A549 (cell line): ENCODE results near the gene EPS8L3. TPM values are rescaled to one million over a fixed set of nuclear protein-coding genes. Genes with fewer than 3 reads are reported as not detected.
A peak's percentile ranks its signal among the peaks of the same experiment; 100 is the strongest.

Source experiments
- ATAC-seq, 2 experiments: fragments of 200-7000 bp in 1 of 2; fragments of >200 bp in 1 of 2; cut with Nextera tagmentation in 1 of 2; cut with Tn5 transposase in 1 of 2; 3 replicates each; pipeline versions ENCODE4 v1.8.0 to v1.9.1; 2018 to 2020; ENCODE audit warnings: mild to moderate bottlenecking in 1 of 2, moderate library complexity in 1 of 2
- CTCF ChIA-PET: fragments of 300-600 bp; sonication (Branson Sonifier 250); formaldehyde crosslinking; extraction: SDS; loops from one replicate; lab custom pipeline; 2021; ENCODE audit warnings: antibody characterized with exemption, inconsistent platforms; lab: Yijun Ruan, JAX
- POLR2A ChIA-PET: fragments of 350-600 bp; formaldehyde crosslinking; extraction: SDS; loops from one replicate; lab custom pipeline; 2021; ENCODE audit warnings: antibody characterized with exemption, inconsistent platforms; lab: Yijun Ruan, JAX
- DNase-seq, 2 experiments: peaks; one replicate each; pipeline versions ENCODE4 v3.0.0 to v3.0.0-alpha.2; 2011 to 2016; ENCODE audit warnings: low read depth in 1 of 2, low spot score in 1 of 2
- FAIRE-seq: peaks from 2 replicates; lab custom pipeline; 2011; peaks lifted over from hg19 to GRCh38; lab: Jason Lieb, UNC
- H3K27ac ChIP-seq, 2 experiments: fragments of >200 bp; sonication (Bioruptor Twin); formaldehyde crosslinking; 3 replicates each; pipeline ENCODE4 v1.5.1; 2016 to 2017
- H3K4me1 ChIP-seq: fragments of >200 bp; sonication (Bioruptor Twin); formaldehyde crosslinking; 3 replicates; pipeline ENCODE4 v1.6.1; 2016
- H3K4me2 ChIP-seq: fragments of >200 bp; sonication (Bioruptor Twin); formaldehyde crosslinking; 3 replicates; pipeline ENCODE4 v1.6.1; 2016
- H3K4me3 ChIP-seq: fragments of >200 bp; sonication (Bioruptor Twin); formaldehyde crosslinking; 3 replicates; pipeline ENCODE4 v1.5.1; 2016
- H3K9me3 ChIP-seq: fragments of >200 bp; sonication (Bioruptor Twin); formaldehyde crosslinking; 3 replicates; pipeline ENCODE4 v1.6.1; 2016
- CBX2 ChIP-seq: fragments of 200-600 bp; sonication (generic); IDR thresholded peaks from 2 replicates; pipeline ENCODE4 v1.6.1; 2016; ENCODE audit warnings: low read depth, mild to moderate bottlenecking, borderline replicate concordance
- CBX8 ChIP-seq: fragments of 200-600 bp; sonication (generic); IDR thresholded peaks from 2 replicates; pipeline ENCODE4 v1.6.1; 2016
- CEBPB ChIP-seq, 2 experiments: fragments of >200 bp in 1 of 2; sonication (Bioruptor Twin) in 1 of 2; formaldehyde crosslinking in 1 of 2; IDR thresholded peaks; 2 replicates each; pipeline ENCODE4 v1.6.1; 2012 to 2016
- E2F6 ChIP-seq: IDR thresholded peaks from 2 replicates; pipeline ENCODE4 v1.6.1; 2012; ENCODE audit warnings: low read depth, borderline replicate concordance
- EP300 ChIP-seq, 2 experiments: fragments of >200 bp; sonication (Bioruptor Twin); formaldehyde crosslinking; IDR thresholded peaks; 2 replicates in 1 of 2; 3 replicates in 1 of 2; pipeline ENCODE4 v1.6.1; 2016 to 2017
- FOSB ChIP-seq: fragments of 250-450 bp; sonication (Bioruptor Pico); IDR thresholded peaks from 2 replicates; pipeline ENCODE4 v1.5.0; 2020; ENCODE audit warnings: mild to moderate bottlenecking, moderate library complexity
- FOXS1 ChIP-seq: fragments of 250-450 bp; sonication (Bioruptor Pico); IDR thresholded peaks from 2 replicates; pipeline ENCODE4 v1.5.0; 2020; ENCODE audit warnings: mild to moderate bottlenecking, moderate library complexity
- HDAC2 ChIP-seq: fragments of 200-600 bp; sonication (generic); IDR thresholded peaks from 2 replicates; pipeline ENCODE4 v1.6.1; 2016
- HES2 ChIP-seq: fragments of >200 bp; sonication (Bioruptor Twin); formaldehyde crosslinking; IDR thresholded peaks from 2 replicates; pipeline ENCODE4 v1.6.1; 2016
- HEYL ChIP-seq: fragments of 250-450 bp; sonication (Bioruptor Pico); IDR thresholded peaks from 2 replicates; pipeline ENCODE4 v1.8.0; 2021; ENCODE audit warnings: mild to moderate bottlenecking, moderate library complexity
- HOXB13 ChIP-seq: fragments of 250-450 bp; sonication (Bioruptor Pico); IDR thresholded peaks from 2 replicates; pipeline ENCODE4 v1.5.0; 2020; ENCODE audit warnings: low read depth, mild to moderate bottlenecking, moderate library complexity
- HOXB5 ChIP-seq: fragments of 250-450 bp; sonication (Bioruptor Pico); IDR thresholded peaks from 2 replicates; pipeline ENCODE4 v1.5.0; 2020; ENCODE audit warnings: mild to moderate bottlenecking, moderate library complexity
- JUN ChIP-seq, 2 experiments: fragments of >200 bp; sonication (Bioruptor Twin); formaldehyde crosslinking; IDR thresholded peaks; 2 replicates in 1 of 2; 3 replicates in 1 of 2; pipeline ENCODE4 v1.6.1; 2016 to 2017
- JUNB ChIP-seq: fragments of >200 bp; sonication (Bioruptor Twin); formaldehyde crosslinking; IDR thresholded peaks from 2 replicates; pipeline ENCODE4 v1.6.1; 2016
- MAFK ChIP-seq: fragments of 450-650 bp; IDR thresholded peaks from 2 replicates; pipeline ENCODE4 v1.6.1; 2014; ENCODE audit not compliant: partially characterized antibody
- MYC ChIP-seq: IDR thresholded peaks from 2 replicates; pipeline ENCODE4 v1.6.1; 2012; ENCODE audit warnings: mild to moderate bottlenecking, inconsistent platforms, low read length, improper control_type of control experiment, borderline replicate concordance
- NFE2L2 ChIP-seq: fragments of 150-350 bp; conservative IDR thresholded peaks from 2 replicates; pipeline ENCODE4 v1.6.1; 2014; ENCODE audit warnings: low read length
- NR3C1 ChIP-seq: fragments of >200 bp; sonication (Bioruptor Twin); formaldehyde crosslinking; IDR thresholded peaks from 3 replicates; pipeline ENCODE4 v1.6.1; 2017
- PHF8 ChIP-seq: fragments of 200-600 bp; sonication (generic); IDR thresholded peaks from 2 replicates; pipeline ENCODE4 v1.6.1; 2016; ENCODE audit warnings: low read depth, mild to moderate bottlenecking, antibody characterized with exemption, moderate library complexity, borderline replicate concordance
- POLR2A ChIP-seq: IDR thresholded peaks from 2 replicates; pipeline ENCODE4 v1.6.1; 2012; ENCODE audit warnings: mild to moderate bottlenecking, low read length
- RAD21 ChIP-seq, 2 experiments: fragments of >200 bp in 1 of 2; sonication (Bioruptor Twin) in 1 of 2; formaldehyde crosslinking in 1 of 2; IDR thresholded peaks in 1 of 2; conservative IDR thresholded peaks in 1 of 2; 2 replicates in 1 of 2; 3 replicates in 1 of 2; pipeline ENCODE4 v1.6.1; 2012 to 2018; ENCODE audit warnings: inconsistent platforms in 1 of 2
- RARB ChIP-seq: fragments of 250-450 bp; sonication (Bioruptor Pico); IDR thresholded peaks from 2 replicates; pipeline ENCODE4 v1.8.0; 2021; ENCODE audit warnings: mild to moderate bottlenecking, moderate library complexity
- RCOR1 ChIP-seq: fragments of 150-350 bp; IDR thresholded peaks from 2 replicates; pipeline ENCODE4 v1.6.1; 2014; ENCODE audit warnings: antibody characterized with exemption, low read length, low read depth
- RFX5 ChIP-seq: fragments of 450-650 bp; IDR thresholded peaks from 2 replicates; pipeline ENCODE4 v1.7.1; 2014; ENCODE audit warnings: antibody characterized with exemption, mild to moderate bottlenecking, moderate library complexity
- TP53 ChIP-seq: fragments of 250-450 bp; sonication (Bioruptor Pico); IDR thresholded peaks from 2 replicates; pipeline ENCODE4 v1.5.0; 2021; ENCODE audit warnings: mild to moderate bottlenecking, moderate library complexity
- USF2 ChIP-seq: fragments of 450-650 bp; IDR thresholded peaks from 2 replicates; pipeline ENCODE4 v1.6.1; 2014; ENCODE audit warnings: antibody characterized with exemption
- ZNF302 ChIP-seq: fragments of 250-450 bp; sonication (Bioruptor Pico); IDR thresholded peaks from 2 replicates; pipeline ENCODE4 v1.9.0; 2021; ENCODE audit warnings: inconsistent platforms, mild to moderate bottlenecking, moderate library complexity
- ZSCAN20 ChIP-seq: fragments of 250-450 bp; sonication (Bioruptor Pico); IDR thresholded peaks from 2 replicates; pipeline ENCODE4 v1.8.0; 2022; ENCODE audit warnings: mild to moderate bottlenecking, moderate library complexity
- WGBS: methylation state at CpG from one replicate; pipeline ENCODE4 v1.1.6; 2017; ENCODE audit errors: missing lambda C conversion rate; 5-methylcytosine and 5-hydroxymethylcytosine counted together
- polyA plus RNA-seq, 4 experiments: library from polyadenylated mRNA; depleted of rRNA in 3 of 4; stranded (reverse); fragments of >200 nt; fragmentation: RNase III in 1 of 4; extraction: RNeasy Plus Mini Kit Qiagen cat#74134 plus additional on column Dnase treatment in 1 of 4; gene quantifications; 2 replicates in 3 of 4; 3 replicates in 1 of 4; pipeline ENCODE4 v1.2.3, GENCODE V29; 2011 to 2017
- TF ChIP-seq, protein P1 (sequence below): fragments of 250-450 bp; sonication (Bioruptor Pico); IDR thresholded peaks from 2 replicates; pipeline ENCODE4 v1.5.0; 2021; ENCODE audit warnings: mild to moderate bottlenecking, moderate library complexity, borderline replicate concordance

Gene EPS8L3
- polyA plus RNA-seq, 2 of the 4 experiments (the other 2 are of a cell fraction), result 3.3 to 5.1 TPM

GRCh38 chr1:109802901-109803561 is 39.3 kb upstream of the EPS8L3 start:
- WGBS, result 88% methylated on average over 5 of the region's 5 CpGs
- CTCF ChIA-PET, result interaction anchor here (0.7 to 2.0 kb wide), 2 partner anchors 11 to 178 kb away, joined by 3 to 6 read pairs; no protein-coding TSS in a partner anchor
- Histone ChIP-seq H3K4me3 (no peak overlapping the region), H3K4me2 (no peak overlapping the region), H3K9me3 (no peaks in the 10 kb centered on the region), H3K4me1 (peaks cover 8% of the 10 kb centered on the region), H3K27ac (peak overlapping the region in 1 of 2 experiments; percentile 43; a peak in 3 of 6 replicates)
- no peak for FAIRE-seq
- DNase-seq, result no peak
- ATAC-seq, result peak in 1 of 2 experiments; percentile 42; a peak in 3 of 6 replicates
- TF ChIP-seq CBX8, result no peak
- TF ChIP-seq E2F6, result no peak
- no peak for TF ChIP-seq JUNB
- TF ChIP-seq NFE2L2, result no peak
- no peak for TF ChIP-seq RAD21 (conservative IDR thresholded peaks at IDR 0.05 in 1 of 2, IDR thresholded peaks at IDR 0.05 in 1 of 2)
- no peak for TF ChIP-seq FOSB (CRISPR knock-in tag)
- no peak for TF ChIP-seq USF2
- no peak for TF ChIP-seq MAFK
- no peak for TF ChIP-seq HDAC2
- no peak for TF ChIP-seq HOXB5 (CRISPR knock-in tag)
- no peak for TF ChIP-seq ZNF302 (CRISPR knock-in tag)
- no peak for TF ChIP-seq TP53 (CRISPR knock-in tag)
- no peak for TF ChIP-seq MYC
- POLR2A ChIA-PET, result no interaction called here

- Histone ChIP-seq H3K4me1 (peaks cover 2% of the 10 kb centered on the region), H3K4me3 (no peak overlapping the region), H3K9me3 (no peaks in the 10 kb centered on the region), H3K4me2 (no peak overlapping the region), H3K27ac (peak overlapping the region in 1 of 2 experiments; percentile 43; a peak in 2 of 6 replicates)
- TF ChIP-seq RCOR1 (no peak), JUN (IDR thresholded peaks at IDR 0.05) (no peak), RFX5 (no peak), NR3C1 (no peak), HEYL (CRISPR knock-in tag) (no peak), FOXS1 (CRISPR knock-in tag) (no peak), HOXB13 (no peak), HES2 (no peak), USF2 (no peak), ZSCAN20 (CRISPR knock-in tag) (no peak), RARB (CRISPR knock-in tag) (no peak), MYC (no peak), EP300 (IDR thresholded peaks at IDR 0.05) (no peak), NFE2L2 (no peak), CEBPB (IDR thresholded peaks at IDR 0.05) (no peak), CBX2 (no peak), HOXB5 (CRISPR knock-in tag) (no peak), POLR2A (no peak), PHF8 (no peak)
- TF ChIP-seq, protein P1, sequence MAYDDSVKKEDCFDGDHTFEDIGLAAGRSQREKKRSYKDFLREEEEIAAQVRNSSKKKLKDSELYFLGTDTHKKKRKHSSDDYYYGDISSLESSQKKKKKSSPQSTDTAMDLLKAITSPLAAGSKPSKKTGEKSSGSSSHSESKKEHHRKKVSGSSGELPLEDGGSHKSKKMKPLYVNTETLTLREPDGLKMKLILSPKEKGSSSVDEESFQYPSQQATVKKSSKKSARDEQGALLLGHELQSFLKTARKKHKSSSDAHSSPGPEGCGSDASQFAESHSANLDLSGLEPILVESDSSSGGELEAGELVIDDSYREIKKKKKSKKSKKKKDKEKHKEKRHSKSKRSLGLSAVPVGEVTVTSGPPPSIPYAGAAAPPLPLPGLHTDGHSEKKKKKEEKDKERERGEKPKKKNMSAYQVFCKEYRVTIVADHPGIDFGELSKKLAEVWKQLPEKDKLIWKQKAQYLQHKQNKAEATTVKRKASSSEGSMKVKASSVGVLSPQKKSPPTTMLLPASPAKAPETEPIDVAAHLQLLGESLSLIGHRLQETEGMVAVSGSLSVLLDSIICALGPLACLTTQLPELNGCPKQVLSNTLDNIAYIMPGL, result no peak
- WGBS, result 88% methylated on average over 15 of the region's 17 CpGs
- FAIRE-seq, result no peak
- ChIA-PET CTCF (interaction anchor here (0.7 to 2.3 kb wide), 6 partner anchors 10 to 182 kb away, joined by 3 to 7 read pairs (median 4); partner anchors contain the start of gene AHCYL1), POLR2A (no interaction called here)
- no peak for ATAC-seq
- DNase-seq, result no peak
These were observed 38.6 kb upstream of the EPS8L3 start for GRCh38 chr1:109802136-109802900.
